Measurements from ENCODE around the gene GAPVD1.

- TF ChIP-seq CTCF (conservative IDR thresholded peaks at IDR 0.05; ENCODE audit: low read length) (no peak), EZH2phosphoT487 (IDR thresholded peaks at IDR 0.05; ENCODE audit: borderline replicate concordance, low read depth, low read length) (no peak)
These were observed 77.3 kb downstream of the GAPVD1 start for GRCh38 chr9:125338929-125339328.

Data from OCI-LY7 (cell line).